Measurements from ENCODE around the gene CAPG.

CAPG gene

GRCh38 chr2:85437488-85438200 is 27.5 kb upstream of the CAPG start:
- H3K9me3 ChIP-seq (ENCODE audit: control insufficient read depth, insufficient read depth, low read depth, low read length) = no peaks in the 10 kb centered on the region
- H3K4me3 ChIP-seq (ENCODE audit: low read depth, low read length) = peak overlapping the region; percentile 34
- H3K36me3 ChIP-seq (ENCODE audit: control insufficient read depth in 2 of 2, insufficient read depth in 1 of 2, low read length in 2 of 2) = no peaks in the 10 kb centered on the region
- CTCF ChIA-PET = interaction anchor here (0.5 to 1.5 kb wide), 2 partner anchors 16 to 18 kb away, joined by 3 to 4 read pairs; no protein-coding TSS in a partner anchor
- peak overlapping the region; percentile 84 for H3K27ac ChIP-seq (ENCODE audit: extremely low read depth, low read depth, low read length)
- POLR2A ChIA-PET = interaction anchor here (0.9 to 3.0 kb wide), 10 partner anchors 8 to 114 kb away, joined by 3 to 25 read pairs (median 4); partner anchors contain the start of genes MAT2A and SH2D6
- peaks cover 6% of the 10 kb centered on the region for H3K4me1 ChIP-seq (ENCODE audit: control insufficient read depth, insufficient read depth, low read length)
- TF ChIP-seq ZNF132 (tag by site-specific recombination; IDR thresholded peaks at IDR 0.05; ENCODE audit: borderline replicate concordance) (no peak), ZSCAN16 (tag by site-specific recombination; IDR thresholded peaks at IDR 0.05) (no peak), SP3 (tag by site-specific recombination; IDR thresholded peaks at IDR 0.05) (peak; percentile 46), TSHZ1 (tag by site-specific recombination; IDR thresholded peaks at IDR 0.05; ENCODE audit: borderline replicate concordance) (no peak), ZNF394 (tag by site-specific recombination; IDR thresholded peaks at IDR 0.05; ENCODE audit: borderline replicate concordance) (no peak), ZNF23 (tag by site-specific recombination; IDR thresholded peaks at IDR 0.05; ENCODE audit: borderline replicate concordance) (no peak), KLF9 (tag by site-specific recombination; IDR thresholded peaks at IDR 0.05; ENCODE audit: low read depth) (peak; percentile 30; the same call in 1 of the 2 replicates), ZNF426 (tag by site-specific recombination; IDR thresholded peaks at IDR 0.05) (no peak), ZNF335 (tag by site-specific recombination; conservative IDR thresholded peaks at IDR 0.05) (0 out of 2 replicates have a peak, but pooled peaks have one; percentile 16), ZNF488 (tag by site-specific recombination; IDR thresholded peaks at IDR 0.05) (no peak), ZNF513 (tag by site-specific recombination; IDR thresholded peaks at IDR 0.05) (no peak), FEZF1 (tag by site-specific recombination; IDR thresholded peaks at IDR 0.05) (no peak), ZNF473 (tag by site-specific recombination; IDR thresholded peaks at IDR 0.05) (no peak), ZNF776 (tag by site-specific recombination; IDR thresholded peaks at IDR 0.05; ENCODE audit: borderline replicate concordance) (no peak), ZBTB20 (tag by site-specific recombination; IDR thresholded peaks at IDR 0.05) (no peak), ZNF707 (tag by site-specific recombination; IDR thresholded peaks at IDR 0.05) (no peak), ZNF645 (tag by site-specific recombination; IDR thresholded peaks at IDR 0.05) (no peak), KLF7 (tag by site-specific recombination; IDR thresholded peaks at IDR 0.05; ENCODE audit: borderline replicate concordance) (no peak), ZNF266 (tag by site-specific recombination; IDR thresholded peaks at IDR 0.05; ENCODE audit: low read depth) (no peak), ZNF791 (tag by site-specific recombination; IDR thresholded peaks at IDR 0.05) (no peak), YY2 (tag by site-specific recombination; IDR thresholded peaks at IDR 0.05) (no peak), GLI2 (tag by site-specific recombination; IDR thresholded peaks at IDR 0.05; ENCODE audit: borderline replicate concordance, low read depth) (no peak), ZNF830 (tag by site-specific recombination; IDR thresholded peaks at IDR 0.05; ENCODE audit: low read depth) (no peak), SCRT1 (tag by site-specific recombination; IDR thresholded peaks at IDR 0.05; ENCODE audit: borderline replicate concordance) (no peak), ZBTB49 (tag by site-specific recombination; IDR thresholded peaks at IDR 0.05; ENCODE audit: low read depth) (no peak)

Data from HEK293 (cell line).